ENCODE results near the gene TMEM72. TPM values are rescaled to one million over a fixed set of nuclear protein-coding genes. Genes with fewer than 3 reads are reported as not detected.
A peak's percentile ranks its signal among the peaks of the same experiment; 100 is the strongest.

Gene TMEM72
- total and polyA plus RNA-seq, 2 of the 13 experiments (the other 11 are each of a cell fraction or from before 2014, with no cell fraction given), result 0.04 TPM; not detected in 1

- TF ChIP-seq, protein P1, sequence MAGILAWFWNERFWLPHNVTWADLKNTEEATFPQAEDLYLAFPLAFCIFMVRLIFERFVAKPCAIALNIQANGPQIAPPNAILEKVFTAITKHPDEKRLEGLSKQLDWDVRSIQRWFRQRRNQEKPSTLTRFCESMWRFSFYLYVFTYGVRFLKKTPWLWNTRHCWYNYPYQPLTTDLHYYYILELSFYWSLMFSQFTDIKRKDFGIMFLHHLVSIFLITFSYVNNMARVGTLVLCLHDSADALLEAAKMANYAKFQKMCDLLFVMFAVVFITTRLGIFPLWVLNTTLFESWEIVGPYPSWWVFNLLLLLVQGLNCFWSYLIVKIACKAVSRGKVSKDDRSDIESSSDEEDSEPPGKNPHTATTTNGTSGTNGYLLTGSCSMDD (CRISPR knock-in tag; IDR thresholded peaks at IDR 0.05), result no peak
- TF ChIP-seq ZNF546 (CRISPR knock-in tag; conservative IDR thresholded peaks at IDR 0.05) (no peak), ZFYVE20 (CRISPR knock-in tag; IDR thresholded peaks at IDR 0.05; ENCODE audit: borderline replicate concordance, low read depth) (no peak), ZNF629 (CRISPR knock-in tag; conservative IDR thresholded peaks at IDR 0.05) (no peak; the same call in 1 of the 2 replicates), ZNF484 (CRISPR knock-in tag; IDR thresholded peaks at IDR 0.05; ENCODE audit: borderline replicate concordance, low read depth) (no peak), ZNF207 (IDR thresholded peaks at IDR 0.05; ENCODE audit: borderline replicate concordance) (no peak), MAF1 (CRISPR knock-in tag; IDR thresholded peaks at IDR 0.05; ENCODE audit: borderline replicate concordance) (no peak; the same call in 1 of the 2 replicates), ZNF674 (CRISPR knock-in tag; IDR thresholded peaks at IDR 0.05; ENCODE audit: low read depth) (no peak), CHCHD3 (CRISPR knock-in tag; IDR thresholded peaks at IDR 0.05) (no peak), ZNF460 (CRISPR knock-in tag; IDR thresholded peaks at IDR 0.05; ENCODE audit: borderline replicate concordance) (no peak), ZNF256 (CRISPR knock-in tag; conservative IDR thresholded peaks at IDR 0.05) (no peak), RERE (CRISPR knock-in tag; IDR thresholded peaks at IDR 0.05; ENCODE audit: low read depth) (peak; percentile 74; the same call in 1 of the 2 replicates), ZNF75D (CRISPR knock-in tag; IDR thresholded peaks at IDR 0.05; ENCODE audit: borderline replicate concordance) (no peak), PHB2 (IDR thresholded peaks at IDR 0.05; ENCODE audit: partially characterized antibody) (no peak)
- TF ChIP-seq, protein P2, sequence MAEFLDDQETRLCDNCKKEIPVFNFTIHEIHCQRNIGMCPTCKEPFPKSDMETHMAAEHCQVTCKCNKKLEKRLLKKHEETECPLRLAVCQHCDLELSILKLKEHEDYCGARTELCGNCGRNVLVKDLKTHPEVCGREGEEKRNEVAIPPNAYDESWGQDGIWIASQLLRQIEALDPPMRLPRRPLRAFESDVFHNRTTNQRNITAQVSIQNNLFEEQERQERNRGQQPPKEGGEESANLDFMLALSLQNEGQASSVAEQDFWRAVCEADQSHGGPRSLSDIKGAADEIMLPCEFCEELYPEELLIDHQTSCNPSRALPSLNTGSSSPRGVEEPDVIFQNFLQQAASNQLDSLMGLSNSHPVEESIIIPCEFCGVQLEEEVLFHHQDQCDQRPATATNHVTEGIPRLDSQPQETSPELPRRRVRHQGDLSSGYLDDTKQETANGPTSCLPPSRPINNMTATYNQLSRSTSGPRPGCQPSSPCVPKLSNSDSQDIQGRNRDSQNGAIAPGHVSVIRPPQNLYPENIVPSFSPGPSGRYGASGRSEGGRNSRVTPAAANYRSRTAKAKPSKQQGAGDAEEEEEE (CRISPR knock-in tag; IDR thresholded peaks at IDR 0.05; ENCODE audit: borderline replicate concordance), result peak; percentile 61; the same call in 1 of the 2 replicates
- TF ChIP-seq, protein P3, sequence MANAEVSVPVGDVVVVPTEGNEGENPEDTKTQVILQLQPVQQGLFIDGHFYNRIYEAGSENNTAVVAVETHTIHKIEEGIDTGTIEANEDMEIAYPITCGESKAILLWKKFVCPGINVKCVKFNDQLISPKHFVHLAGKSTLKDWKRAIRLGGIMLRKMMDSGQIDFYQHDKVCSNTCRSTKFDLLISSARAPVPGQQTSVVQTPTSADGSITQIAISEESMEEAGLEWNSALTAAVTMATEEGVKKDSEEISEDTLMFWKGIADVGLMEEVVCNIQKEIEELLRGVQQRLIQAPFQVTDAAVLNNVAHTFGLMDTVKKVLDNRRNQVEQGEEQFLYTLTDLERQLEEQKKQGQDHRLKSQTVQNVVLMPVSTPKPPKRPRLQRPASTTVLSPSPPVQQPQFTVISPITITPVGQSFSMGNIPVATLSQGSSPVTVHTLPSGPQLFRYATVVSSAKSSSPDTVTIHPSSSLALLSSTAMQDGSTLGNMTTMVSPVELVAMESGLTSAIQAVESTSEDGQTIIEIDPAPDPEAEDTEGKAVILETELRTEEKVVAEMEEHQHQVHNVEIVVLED (CRISPR knock-in tag; IDR thresholded peaks at IDR 0.05; ENCODE audit: borderline replicate concordance), result peak; percentile 54; the same call in 1 of the 2 replicates
These were observed 67.6 kb downstream of the TMEM72 start, which contains the start of gene DEPP1 (continued) for GRCh38 chr10:44978570-44979280.
